Left ventricle myocardium inferior (tissue), 1 donor: Measurements from ENCODE around the gene RNF20. TPM values are rescaled to one million over a fixed set of nuclear protein-coding genes. Genes with fewer than 3 reads are reported as not detected.

ENCODE experiments used
- DNase-seq: peaks from one replicate; pipeline ENCODE4 v3.0.0-alpha.2; 2020
- H3K27ac ChIP-seq: fragments of 200-600 bp; replicated peaks from 2 replicates; pipeline ENCODE4 v1.8.0; 2021
- H3K27me3 ChIP-seq: fragments of 200-600 bp; 2 replicates; pipeline ENCODE4 v1.8.0; 2021; ENCODE audit warnings: low read depth
- H3K36me3 ChIP-seq: fragments of 200-600 bp; 2 replicates; pipeline ENCODE4 v1.8.0; 2021
- H3K4me1 ChIP-seq: fragments of 200-600 bp; 2 replicates; pipeline ENCODE4 v1.8.0; 2021
- H3K4me3 ChIP-seq: fragments of 200-600 bp; 2 replicates; pipeline ENCODE4 v1.8.0; 2021; ENCODE audit warnings: mild to moderate bottlenecking, moderate library complexity
- H3K9me3 ChIP-seq: fragments of 200-600 bp; replicated peaks from 2 replicates; pipeline ENCODE4 v1.8.0; 2021
- CTCF ChIP-seq: fragments of 200-600 bp; IDR thresholded peaks from 2 replicates; pipeline ENCODE4 v1.8.0; 2021; ENCODE audit warnings: antibody characterized with exemption, mild to moderate bottlenecking, borderline replicate concordance
- intact Hi-C: fragments of 100-400 bp; cut with micrococcal nuclease; formaldehyde crosslinking; loops from one replicate; pipeline ENCODE4 v1.11.0; 2022
- total RNA-seq: library from RNA; stranded (reverse); fragmentation: NEBNext Ultra II Directional; extraction: Animal tissue kit (Norgen Biotek cat#: 25700); gene quantifications from one replicate; pipeline ENCODE4 v1.2.1, GENCODE V29; 2021
- donor health status: DM: no; HTN: yes; CAD: no; lungs with severe emphysema.

Gene RNF20
- total RNA-seq, 1 donor from 2014 or later, result 55.4 TPM

GRCh38 chr9:101495810-101496209 lies 37.8 kb upstream of the RNF20 start:
- Histone ChIP-seq H3K27me3 (no peaks in the 10 kb centered on the region), H3K27ac (no peak overlapping the region), H3K9me3 (peaks cover 12% of the 10 kb centered on the region), H3K4me3 (no peak overlapping the region), H3K36me3 (no peaks in the 10 kb centered on the region), H3K4me1 (peaks cover 21% of the 10 kb centered on the region)
- no peak for TF ChIP-seq CTCF
- DNase-seq, result no peak
- intact Hi-C loops, result no loop called here

GRCh38 chr9:101498323-101498722 lies 35.3 kb upstream of the RNF20 start:
- no peaks in the 10 kb centered on the region for H3K9me3 ChIP-seq
- no peak for DNase-seq
- peaks cover 21% of the 10 kb centered on the region for H3K4me1 ChIP-seq
- no peaks in the 10 kb centered on the region for H3K36me3 ChIP-seq
- peak overlapping the region; percentile 31 for H3K27ac ChIP-seq
- no peaks in the 10 kb centered on the region for H3K27me3 ChIP-seq
- intact Hi-C loops, result no loop called here
- H3K4me3 ChIP-seq, result no peak overlapping the region
- no peak for TF ChIP-seq CTCF

GRCh38 chr9:101504188-101504587 lies 29.5 kb upstream of the RNF20 start:
- H3K27ac ChIP-seq, result no peak overlapping the region
- H3K4me1 ChIP-seq, result peaks cover 11% of the 10 kb centered on the region
- no peak for TF ChIP-seq CTCF
- H3K27me3 ChIP-seq, result no peaks in the 10 kb centered on the region
- H3K36me3 ChIP-seq, result no peaks in the 10 kb centered on the region
- H3K4me3 ChIP-seq, result no peak overlapping the region
- no peak for DNase-seq
- no peaks in the 10 kb centered on the region for H3K9me3 ChIP-seq
- intact Hi-C loops, result no loop called here

GRCh38 chr9:101508211-101508610 lies 25.4 kb upstream of the RNF20 start:
- intact Hi-C loops, result no loop called here
- Histone ChIP-seq H3K4me3 (no peak overlapping the region), H3K4me1 (peaks cover 14% of the 10 kb centered on the region), H3K36me3 (no peaks in the 10 kb centered on the region), H3K27ac (no peak overlapping the region), H3K27me3 (no peaks in the 10 kb centered on the region), H3K9me3 (no peaks in the 10 kb centered on the region)
- no peak for DNase-seq
- no peak for TF ChIP-seq CTCF

DNA sequence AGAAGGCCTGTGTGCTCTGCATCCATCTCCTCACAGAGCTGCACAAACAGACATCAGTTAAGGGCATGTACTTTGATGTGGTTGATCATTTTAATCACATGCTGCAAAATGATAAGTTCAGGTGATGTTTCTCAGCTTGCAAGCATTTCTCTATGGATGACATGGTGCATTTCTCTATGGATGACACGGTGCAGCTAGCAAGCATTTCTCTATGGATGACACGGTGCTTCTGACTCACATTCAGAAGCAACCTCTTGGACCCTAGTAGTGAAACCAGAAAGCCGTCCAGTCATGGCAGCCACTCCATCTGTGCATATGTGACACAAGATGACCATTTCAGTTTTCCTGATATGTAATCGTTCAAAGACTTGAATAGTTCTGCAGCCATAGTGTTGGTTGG lies 24.1 kb upstream of the RNF20 start:
- intact Hi-C loops, result no loop called here
- Histone ChIP-seq H3K36me3 (no peaks in the 10 kb centered on the region), H3K27ac (no peak overlapping the region), H3K27me3 (no peaks in the 10 kb centered on the region), H3K4me1 (peaks cover 25% of the 10 kb centered on the region), H3K9me3 (no peaks in the 10 kb centered on the region), H3K4me3 (no peak overlapping the region)
- no peak for TF ChIP-seq CTCF
- DNase-seq, result no peak

- no peaks in the 10 kb centered on the region for H3K27me3 ChIP-seq
- TF ChIP-seq CTCF, result no peak
- no peaks in the 10 kb centered on the region for H3K9me3 ChIP-seq
- DNase-seq, result no peak
- H3K4me1 ChIP-seq, result peaks cover 27% of the 10 kb centered on the region
- no peak overlapping the region for H3K4me3 ChIP-seq
- intact Hi-C loops, result no loop called here
- no peak overlapping the region for H3K27ac ChIP-seq
- no peaks in the 10 kb centered on the region for H3K36me3 ChIP-seq
Observed at GRCh38 chr9:101510459-101510858, 23.2 kb upstream of the RNF20 start.
